H7 (cell line): ENCODE results near the gene SARS1. TPM values are rescaled to one million over a fixed set of nuclear protein-coding genes. Genes with fewer than 3 reads are reported as not detected.
A peak's percentile ranks its signal among the peaks of the same experiment; 100 is the strongest.
"Not testable (repeated sequence)": the region's sequence is repeated elsewhere in the genome, so short reads cannot be mapped to it uniquely, and the experiment has no call there.

Source experiments
- DNase-seq: peaks from one replicate; pipeline ENCODE4 v3.0.0; 2012
- H3K27me3 ChIP-seq: 2 replicates; pipeline ENCODE4 v1.6.0; 2011; ENCODE audit warnings: mild to moderate bottlenecking, low read length; ENCODE audit not compliant: control insufficient read depth, insufficient read depth
- H3K36me3 ChIP-seq: replicated peaks from 2 replicates; pipeline ENCODE4 v1.5.1; 2011; ENCODE audit warnings: low read length; ENCODE audit not compliant: control insufficient read depth, insufficient read depth
- H3K4me3 ChIP-seq: 2 replicates; pipeline ENCODE4 v1.5.1; 2011; ENCODE audit warnings: low read depth, mild to moderate bottlenecking, control low read depth, low read length, moderate library complexity; ENCODE audit not compliant: insufficient read depth
- total RNA-seq: library from RNA; depleted of rRNA; stranded (reverse); fragments of >200 nt; shearing (Covaris generic); gene quantifications from 2 replicates; pipeline ENCODE4 v1.2.3, GENCODE V29; 2014; rRNA removed

SARS1 gene, protein sequence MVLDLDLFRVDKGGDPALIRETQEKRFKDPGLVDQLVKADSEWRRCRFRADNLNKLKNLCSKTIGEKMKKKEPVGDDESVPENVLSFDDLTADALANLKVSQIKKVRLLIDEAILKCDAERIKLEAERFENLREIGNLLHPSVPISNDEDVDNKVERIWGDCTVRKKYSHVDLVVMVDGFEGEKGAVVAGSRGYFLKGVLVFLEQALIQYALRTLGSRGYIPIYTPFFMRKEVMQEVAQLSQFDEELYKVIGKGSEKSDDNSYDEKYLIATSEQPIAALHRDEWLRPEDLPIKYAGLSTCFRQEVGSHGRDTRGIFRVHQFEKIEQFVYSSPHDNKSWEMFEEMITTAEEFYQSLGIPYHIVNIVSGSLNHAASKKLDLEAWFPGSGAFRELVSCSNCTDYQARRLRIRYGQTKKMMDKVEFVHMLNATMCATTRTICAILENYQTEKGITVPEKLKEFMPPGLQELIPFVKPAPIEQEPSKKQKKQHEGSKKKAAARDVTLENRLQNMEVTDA
- 270 TPM in 2 replicates for total RNA-seq

DNA sequence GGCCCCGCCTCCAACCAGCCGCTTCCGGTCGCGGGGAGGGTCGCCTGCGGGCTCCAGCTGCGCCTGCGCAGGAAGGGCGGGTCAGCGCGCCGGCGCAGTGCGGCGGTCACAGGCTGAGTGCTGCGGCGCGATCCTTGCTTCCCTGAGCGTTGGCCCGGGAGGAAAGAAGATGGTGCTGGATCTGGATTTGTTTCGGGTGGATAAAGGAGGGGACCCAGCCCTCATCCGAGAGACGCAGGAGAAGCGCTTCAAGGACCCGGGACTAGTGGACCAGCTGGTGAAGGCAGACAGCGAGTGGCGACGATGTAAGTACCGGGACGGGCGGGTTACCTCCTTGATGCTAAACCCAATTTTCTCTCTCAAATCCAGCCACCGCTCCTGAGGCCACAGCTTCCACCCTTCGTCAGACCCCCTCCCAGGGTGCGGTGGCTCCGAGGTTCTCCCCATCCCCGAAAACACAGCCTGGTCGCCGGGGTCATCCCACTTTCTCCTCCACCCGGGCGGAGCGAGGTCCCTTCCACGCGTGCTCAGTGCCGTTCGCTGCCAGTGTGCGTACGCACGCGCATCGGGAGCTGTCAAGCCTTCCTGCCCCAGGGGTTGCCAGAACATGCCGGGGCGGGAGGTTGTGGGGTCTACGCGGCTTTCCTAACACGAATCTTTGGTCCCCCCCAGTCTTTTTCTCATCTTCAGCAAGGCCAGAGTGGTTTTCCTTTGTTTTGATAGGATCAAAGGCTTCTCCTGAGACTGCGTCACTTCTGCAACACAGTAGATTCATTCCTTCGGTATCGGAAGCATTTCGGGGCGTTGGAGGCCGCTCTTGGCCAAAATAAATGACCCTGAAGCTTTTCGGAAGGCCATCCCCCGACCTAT, at the start of gene SARS1:
Gene SARS1 (plus strand): TSS at position 95 of the 870 bp plus-strand sequence. CDS start 75 bp downstream, at position 170.
- Histone ChIP-seq H3K36me3 (peaks cover 1% of the 10 kb centered on the region), H3K27me3 (no peaks in the 10 kb centered on the region), H3K4me3 (peak within 1 kb of the TSS; percentile 100)
- DNase-seq, result peak; percentile 98

DNA sequence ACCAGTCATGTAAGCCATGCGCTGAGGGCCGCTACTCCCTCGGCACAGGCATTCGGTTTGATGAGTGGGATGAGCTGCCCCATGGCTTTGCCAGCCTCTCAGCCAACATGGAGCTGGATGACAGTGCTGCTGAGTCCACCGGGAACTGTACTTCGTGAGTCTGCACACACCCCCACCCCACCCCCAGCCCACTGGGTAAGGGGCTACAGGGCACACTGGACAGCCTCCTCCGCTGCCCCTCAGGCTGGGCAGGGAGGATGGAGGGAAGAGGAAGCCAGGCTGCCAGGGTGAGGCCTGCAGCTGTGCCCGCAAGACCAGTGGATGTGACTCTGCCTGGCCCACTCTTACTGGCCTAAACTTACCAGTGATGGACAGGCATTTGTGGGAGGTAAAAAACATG, 49.2 kb upstream of the SARS1 start:
- Histone ChIP-seq H3K36me3 (no peaks in the 10 kb centered on the region), H3K27me3 (no peaks in the 10 kb centered on the region), H3K4me3 (no peak overlapping the region)
- DNase-seq, result no peak

DNA sequence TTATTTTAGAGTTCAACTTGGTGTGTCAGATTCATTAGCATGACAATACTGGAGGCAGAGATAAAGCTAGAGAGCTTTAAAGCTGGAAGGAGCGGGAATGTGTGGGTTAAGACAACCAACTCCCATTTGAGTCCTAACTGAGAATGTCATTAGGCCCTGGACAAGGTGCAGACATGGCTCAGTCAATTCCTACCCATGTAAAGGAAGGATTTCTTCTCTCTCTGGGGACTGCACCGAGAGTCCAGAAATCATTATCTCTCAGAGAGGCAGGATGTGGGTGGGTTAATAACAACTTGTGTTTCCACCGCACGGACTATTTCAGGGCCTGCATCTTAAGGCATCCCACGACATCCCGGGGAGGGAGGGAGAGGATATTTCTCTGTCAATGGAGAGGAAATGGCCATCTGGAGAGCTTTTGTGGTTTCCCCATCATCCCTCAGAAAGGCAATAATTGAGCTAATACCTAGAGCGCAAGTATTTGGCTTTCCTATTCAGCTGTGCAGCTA, 46.7 kb upstream of the SARS1 start:
- Histone ChIP-seq H3K36me3 (no peaks in the 10 kb centered on the region), H3K27me3 (no peaks in the 10 kb centered on the region; the same call in 1 of the 2 replicates), H3K4me3 (no peak overlapping the region)
- DNase-seq, result no peak

DNA sequence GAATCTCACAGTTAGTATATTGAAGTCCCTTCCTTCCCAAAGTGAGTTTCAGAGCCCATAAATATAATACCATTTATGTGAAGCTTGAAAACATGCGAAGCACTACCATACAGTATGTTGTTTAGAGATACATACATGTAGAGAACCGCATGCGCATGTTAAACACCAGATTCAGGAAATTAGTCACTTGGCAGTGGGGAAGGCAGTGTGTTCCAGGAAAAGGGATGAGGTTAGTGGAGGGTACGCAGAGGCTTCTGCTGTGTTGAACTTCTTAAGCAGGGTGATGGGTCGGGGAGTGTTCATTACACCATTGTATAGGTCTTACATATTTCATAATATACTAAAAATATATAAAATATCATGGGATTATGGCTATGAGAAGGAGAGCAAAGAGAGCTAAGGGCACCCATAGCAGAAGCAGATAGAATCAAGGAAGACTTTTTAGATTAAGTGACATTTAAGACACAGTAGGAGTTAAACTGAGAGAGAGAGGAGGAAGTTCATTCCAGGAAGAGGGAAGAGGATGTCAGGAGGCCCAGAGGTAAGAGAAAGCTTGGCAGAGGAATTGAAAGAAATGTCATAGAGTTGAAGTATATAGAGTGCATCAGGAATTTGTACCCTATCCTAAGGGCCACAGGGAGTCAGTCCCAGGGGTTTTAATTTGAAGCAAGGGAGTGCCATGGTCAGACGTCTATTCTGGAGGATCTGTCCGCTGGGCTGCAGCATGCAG, 43.5 kb upstream of the SARS1 start:
- Histone ChIP-seq H3K36me3 (no peaks in the 10 kb centered on the region), H3K27me3 (no peaks in the 10 kb centered on the region; the same call in 1 of the 2 replicates), H3K4me3 (no peak overlapping the region)
- no peak for DNase-seq

DNA sequence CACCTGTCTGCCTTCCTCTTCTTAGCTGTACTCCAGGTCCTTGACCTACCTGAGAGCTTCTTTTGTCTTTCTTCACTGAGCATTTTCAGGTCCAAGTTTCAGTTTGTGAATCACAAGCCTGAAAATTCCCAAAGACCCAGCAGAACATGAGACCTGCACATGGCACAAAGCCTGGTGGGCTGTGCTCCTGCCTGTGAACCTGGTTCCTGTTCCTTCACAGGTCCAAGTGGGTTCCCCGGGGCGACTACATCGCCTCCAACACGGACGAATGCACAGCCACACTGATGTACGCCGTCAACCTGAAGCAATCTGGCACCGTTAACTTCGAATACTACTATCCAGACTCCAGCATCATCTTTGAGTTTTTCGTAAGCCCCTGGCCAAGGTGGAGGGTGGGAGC, 42.1 kb upstream of the SARS1 start:
- Histone ChIP-seq H3K4me3 (no peak overlapping the region), H3K36me3 (no peaks in the 10 kb centered on the region), H3K27me3 (no peaks in the 10 kb centered on the region; the same call in 1 of the 2 replicates)
- no peak for DNase-seq

DNA sequence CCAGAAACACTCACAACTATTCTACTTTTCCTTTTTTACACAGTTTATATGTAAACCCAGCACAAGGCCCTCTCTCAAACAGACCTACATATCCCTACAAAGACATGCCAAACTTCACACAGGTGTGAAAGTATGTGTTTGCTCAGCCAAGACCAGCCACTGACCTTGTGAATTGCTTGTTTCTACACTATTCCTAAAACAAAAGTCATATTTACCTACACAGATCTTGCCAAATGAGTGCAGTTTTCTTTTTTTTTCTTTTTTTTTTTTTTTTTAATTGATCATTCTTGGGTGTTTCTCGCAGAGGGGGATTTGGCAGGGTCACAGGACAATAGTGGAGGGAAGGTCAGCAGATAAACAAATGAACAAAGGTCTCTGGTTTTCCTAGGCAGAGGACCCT, 37.4 kb upstream of the SARS1 start:
- H3K27me3 ChIP-seq, H3K36me3 ChIP-seq, H3K4me3 ChIP-seq, DNase-seq: not testable (repeated sequence)

DNA sequence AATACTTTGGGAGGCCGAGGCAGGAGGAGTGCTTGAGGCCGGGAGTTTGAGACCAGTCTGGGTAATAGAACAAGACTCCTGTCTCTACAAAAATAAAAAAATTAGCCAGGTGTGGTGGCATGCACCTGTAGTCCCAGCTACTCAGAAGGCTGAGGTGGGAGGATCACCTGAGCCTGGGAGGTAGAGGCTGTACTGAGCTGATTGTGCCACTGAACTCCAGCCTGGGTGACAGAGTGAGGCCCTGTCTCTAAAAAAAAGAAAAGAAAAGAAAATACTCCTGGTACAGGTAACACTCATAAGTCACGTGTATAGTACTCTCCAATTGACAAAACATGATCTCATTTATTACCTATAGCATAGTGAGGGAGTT, 33.0 kb upstream of the SARS1 start:
- not testable (repeated sequence) for DNase-seq, H3K4me3 ChIP-seq, H3K36me3 ChIP-seq, H3K27me3 ChIP-seq

DNA sequence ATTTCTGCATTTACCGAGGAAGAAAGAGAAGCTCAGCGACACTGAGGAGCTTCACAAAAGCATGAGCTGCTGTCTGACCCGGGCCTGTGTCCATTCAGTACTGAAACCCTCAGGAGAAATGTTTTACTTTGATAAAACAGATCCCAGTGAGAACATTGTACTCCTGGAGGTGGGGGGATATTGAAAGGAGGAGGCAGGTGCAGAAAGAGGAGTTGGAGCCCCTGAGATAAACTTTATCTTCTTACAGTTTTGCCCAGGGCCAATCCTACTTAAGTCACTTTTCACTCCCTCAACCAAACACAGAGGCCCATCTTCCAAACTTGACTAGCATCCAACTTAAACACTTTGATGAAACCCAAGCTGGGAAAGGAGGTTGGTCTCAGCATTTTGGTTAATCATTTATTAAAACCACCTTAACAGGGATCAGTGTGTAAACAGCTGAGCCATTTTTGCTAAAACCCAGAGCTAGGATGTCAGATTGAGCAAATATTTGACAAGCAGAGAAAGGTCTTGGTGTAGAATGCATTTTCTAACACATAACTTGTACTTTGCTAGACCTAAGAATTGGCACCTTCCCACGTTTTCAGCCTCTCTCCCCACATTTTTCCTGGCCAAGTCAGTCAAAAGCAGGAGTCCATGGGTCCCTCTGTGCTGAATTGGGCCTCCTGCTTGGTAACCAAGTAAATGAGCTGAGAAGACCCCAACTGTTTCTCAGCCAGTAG, 32.5 kb upstream of the SARS1 start:
- H3K36me3 ChIP-seq, result no peaks in the 10 kb centered on the region
- no peak for DNase-seq
- H3K27me3 ChIP-seq, result no peaks in the 10 kb centered on the region
- no peak overlapping the region for H3K4me3 ChIP-seq

DNA sequence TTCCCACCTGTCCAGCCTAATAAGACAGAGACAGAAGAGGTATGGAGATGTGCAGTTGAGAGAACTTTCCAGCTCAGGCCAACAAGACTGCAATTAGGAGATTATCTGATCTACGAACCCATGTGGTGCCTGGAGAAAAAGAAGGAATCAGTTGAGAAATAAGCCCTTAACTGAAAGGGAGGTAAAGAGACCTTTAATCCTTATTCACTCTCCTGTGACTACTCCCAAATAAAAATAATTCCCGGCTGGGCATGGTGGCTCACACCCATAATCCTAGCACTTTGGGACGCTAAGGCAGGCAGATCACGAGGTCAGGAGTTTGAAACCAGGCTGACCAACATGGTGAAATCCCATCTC, 31.9 kb upstream of the SARS1 start:
- H3K36me3 ChIP-seq, result no peaks in the 10 kb centered on the region
- H3K4me3 ChIP-seq, result no peak overlapping the region
- DNase-seq, result no peak
- H3K27me3 ChIP-seq, result peaks cover under 1% of the 10 kb centered on the region; the same call in 1 of the 2 replicates

DNA sequence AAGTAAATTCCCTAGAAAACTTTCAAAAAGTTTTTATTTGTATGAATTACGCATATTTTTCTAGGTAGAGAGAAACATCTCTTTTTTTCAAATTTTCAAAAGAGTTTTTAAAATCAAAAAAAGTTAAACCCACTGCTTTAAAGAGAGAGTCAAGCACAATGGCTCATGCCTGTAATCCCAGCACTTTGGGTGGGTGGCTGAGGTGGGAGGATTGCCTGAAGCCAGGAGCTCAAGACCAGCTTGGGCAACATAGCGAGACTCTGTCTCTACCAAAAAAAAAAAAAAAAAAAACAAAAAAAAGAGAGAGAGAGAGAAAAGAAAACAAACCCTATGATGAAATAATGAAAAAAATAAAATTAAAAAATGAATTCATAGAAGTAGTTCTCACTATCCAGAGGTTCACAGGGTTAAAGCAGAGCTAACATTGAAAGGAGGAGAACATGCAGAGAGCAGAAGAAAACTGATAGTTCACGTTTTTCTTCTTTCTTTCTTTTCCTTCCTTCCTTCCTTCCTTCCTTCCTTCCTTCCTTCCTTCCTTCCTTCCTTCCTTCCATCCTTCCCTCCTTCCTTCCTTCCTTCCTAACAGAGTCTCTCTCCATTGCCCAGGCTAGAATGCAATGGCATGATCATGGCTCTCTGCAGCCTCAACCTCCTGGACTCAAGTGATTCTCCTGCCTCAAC, 30.5 kb upstream of the SARS1 start:
- Histone ChIP-seq H3K27me3 (peaks cover 2% of the 10 kb centered on the region; the same call in 1 of the 2 replicates), H3K36me3 (no peaks in the 10 kb centered on the region)
- no peak for DNase-seq

DNA sequence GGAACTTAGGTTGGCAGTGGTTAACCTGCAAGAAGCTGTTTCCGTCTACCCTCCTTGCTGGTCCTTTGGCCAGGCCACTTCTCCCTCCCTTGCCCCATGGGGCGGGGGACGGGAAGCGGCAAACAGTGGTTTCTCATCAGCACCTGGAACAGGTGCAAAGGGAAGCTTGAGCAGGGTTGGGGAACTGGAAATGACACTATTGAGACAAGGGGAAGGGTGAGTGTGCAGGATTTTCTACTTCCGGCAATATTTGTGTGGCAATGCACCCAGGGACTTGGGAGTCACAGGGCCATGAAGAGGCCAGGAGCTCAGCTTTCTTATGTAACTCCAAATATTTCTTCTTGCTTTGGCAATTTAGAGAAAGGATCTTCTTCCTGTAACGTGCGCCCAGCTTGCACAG, 29.0 kb upstream of the SARS1 start:
- no peak overlapping the region for H3K4me3 ChIP-seq
- no peak for DNase-seq
- no peaks in the 10 kb centered on the region for H3K36me3 ChIP-seq
- H3K27me3 ChIP-seq, result peaks cover 2% of the 10 kb centered on the region; the same call in 1 of the 2 replicates

More for the DNA sequence above, 30.5 kb upstream of the SARS1 start:
- H3K4me3 ChIP-seq, result no peak overlapping the region

DNA sequence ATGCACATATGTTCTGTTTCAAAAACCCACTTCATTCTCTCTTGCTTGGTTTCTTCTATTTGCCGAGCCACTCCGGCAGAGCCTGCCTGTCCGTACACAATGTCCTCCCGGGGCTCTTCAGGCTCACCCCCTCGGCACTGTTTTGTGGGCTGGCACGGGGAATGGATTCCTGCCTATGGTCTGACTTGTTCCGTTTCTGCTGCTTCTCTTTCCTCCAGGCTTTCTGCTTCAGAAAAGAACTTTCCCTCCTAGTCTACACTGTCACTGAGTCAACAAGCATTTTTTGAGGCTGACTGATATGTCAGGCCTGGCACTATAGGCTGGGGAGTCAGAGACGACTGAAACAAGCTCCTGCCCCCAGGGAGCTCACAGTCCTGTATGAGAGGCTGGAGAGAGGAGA, 28.4 kb upstream of the SARS1 start:
- Histone ChIP-seq H3K27me3 (peaks cover 2% of the 10 kb centered on the region; the same call in 1 of the 2 replicates), H3K36me3 (no peaks in the 10 kb centered on the region), H3K4me3 (no peak overlapping the region)
- DNase-seq, result no peak
